Gastrocnemius medialis (tissue), 4 donors: Measurements from ENCODE around the gene LDAH.

Experiments used
- CTCF ChIP-seq, 5 experiments: fragments of 450-650 bp in 3 of 5; fragments of 200-600 bp in 2 of 5; sonication (generic) in 2 of 5; IDR thresholded peaks in 4 of 5; conservative IDR thresholded peaks in 1 of 5; 1 replicate in 4 of 5; 2 replicates in 1 of 5; pipeline ENCODE4 v1.5.1; 2016 to 2019; ENCODE audit warnings: antibody characterized with exemption in 5 of 5, mild to moderate bottlenecking in 3 of 5, moderate library complexity in 3 of 5
- POLR2A ChIP-seq, 2 donors: fragments of 450-650 bp; IDR thresholded peaks; one replicate each; pipeline ENCODE4 v1.6.1; 2017; ENCODE audit warnings: antibody characterized with exemption in 2 of 2, mild to moderate bottlenecking in 2 of 2, moderate library complexity in 2 of 2

GRCh38 chr2:20643060-20643459 is 179.8 kb downstream of the LDAH start:
- TF ChIP-seq CTCF (IDR thresholded peaks at IDR 0.05 in 4 of 5, conservative IDR thresholded peaks at IDR 0.05 in 1 of 5) = no peak
- no peak for TF ChIP-seq POLR2A (IDR thresholded peaks at IDR 0.05)
